GM19035 (cell line): ENCODE data around the gene FGD3.

ENCODE experiments used
- ATAC-seq: cut with Tn5 transposase; IDR thresholded peaks from one replicate; pipeline ENCODE4 v1.9.1; 2021; ENCODE audit not compliant: unreplicated experiment

The FGD3 gene

DNA sequence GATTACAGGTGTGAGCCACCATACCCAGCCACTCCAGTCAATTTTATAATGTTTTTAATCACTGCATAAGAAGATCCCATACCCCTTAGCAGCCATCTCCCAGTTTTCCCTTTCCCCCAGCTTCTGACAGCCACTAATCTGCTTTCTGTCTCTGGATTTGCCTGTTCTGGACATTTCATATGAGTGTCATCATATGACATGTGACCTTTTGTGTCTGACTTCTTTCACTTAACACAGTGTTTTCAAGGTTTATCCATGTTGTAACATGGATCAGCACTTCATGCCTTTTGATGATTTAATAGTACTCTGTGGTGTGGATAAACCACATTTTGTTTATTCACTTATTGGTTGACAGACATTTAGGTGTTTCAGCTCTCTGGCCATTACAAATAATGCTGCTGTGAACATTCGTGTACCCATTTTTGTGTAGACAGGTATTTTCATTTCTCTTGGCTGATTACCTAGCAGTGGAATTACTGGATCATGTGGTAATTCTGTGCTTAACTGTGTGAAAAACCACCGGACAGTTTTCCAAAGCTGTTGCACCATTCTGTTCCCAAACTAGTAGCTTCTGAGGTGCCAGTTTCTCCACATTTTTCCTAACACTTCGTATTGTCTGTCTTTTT is 119.8 kb downstream of the FGD3 start:
- ATAC-seq = no peak

DNA sequence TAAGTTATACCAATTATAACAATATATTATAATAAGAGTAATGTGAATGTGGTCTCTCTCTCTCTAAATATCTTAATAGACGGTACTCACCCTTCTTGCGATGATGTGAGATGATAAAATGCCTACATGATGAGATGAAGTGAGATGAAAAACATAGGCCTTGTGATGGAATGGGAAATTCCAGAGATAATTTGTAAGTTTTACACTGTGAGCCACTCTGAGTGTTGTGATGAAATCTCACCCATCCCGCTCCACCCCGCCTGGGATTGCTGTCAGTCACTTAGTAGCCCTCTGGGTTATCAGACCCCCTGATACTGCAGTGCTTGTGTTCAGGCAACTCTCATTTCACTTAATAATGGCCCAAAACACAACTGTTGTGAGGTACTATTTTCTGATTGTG is 121.6 kb downstream of the FGD3 start:
- ATAC-seq = no peak

DNA sequence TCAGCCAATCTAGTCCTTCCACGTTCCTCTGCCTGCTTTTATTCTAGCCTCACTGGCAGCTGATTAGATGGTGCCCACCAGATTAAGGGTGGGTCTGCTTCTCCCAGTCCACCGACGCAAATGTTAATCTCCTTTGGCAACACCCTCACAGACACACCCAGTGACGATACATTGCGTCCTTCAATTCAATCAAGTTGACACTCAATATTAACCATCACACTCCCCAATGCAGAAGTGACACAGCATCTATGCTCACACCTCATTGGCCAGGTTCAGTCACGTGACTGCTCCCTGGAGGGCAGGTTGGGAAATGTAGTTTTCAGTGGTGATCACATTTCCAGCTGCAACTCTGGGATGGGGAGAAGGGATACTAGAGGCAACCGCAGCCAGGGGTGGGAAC is 124.1 kb downstream of the FGD3 start:
- no peak for ATAC-seq

DNA sequence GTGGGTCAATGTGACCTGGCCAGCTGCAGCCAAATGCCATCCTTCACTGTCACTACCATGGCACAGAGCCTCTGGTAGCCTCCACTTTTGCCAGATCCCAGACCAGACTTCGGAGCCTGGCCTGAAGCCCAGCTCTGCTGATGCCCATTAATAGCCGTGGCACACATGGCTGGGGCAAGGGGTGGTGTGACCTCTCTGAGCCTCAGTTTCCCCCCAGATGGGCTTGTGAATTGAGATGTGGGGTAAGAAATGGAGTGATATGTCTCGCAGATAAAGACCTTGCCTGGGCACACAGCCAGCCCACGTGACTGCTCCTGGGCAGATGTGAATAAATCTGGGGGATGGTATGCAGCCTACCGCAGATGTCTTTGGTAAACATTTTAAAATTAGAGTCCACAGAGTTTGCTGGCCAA is 125.1 kb downstream of the FGD3 start:
- ATAC-seq = no peak

DNA sequence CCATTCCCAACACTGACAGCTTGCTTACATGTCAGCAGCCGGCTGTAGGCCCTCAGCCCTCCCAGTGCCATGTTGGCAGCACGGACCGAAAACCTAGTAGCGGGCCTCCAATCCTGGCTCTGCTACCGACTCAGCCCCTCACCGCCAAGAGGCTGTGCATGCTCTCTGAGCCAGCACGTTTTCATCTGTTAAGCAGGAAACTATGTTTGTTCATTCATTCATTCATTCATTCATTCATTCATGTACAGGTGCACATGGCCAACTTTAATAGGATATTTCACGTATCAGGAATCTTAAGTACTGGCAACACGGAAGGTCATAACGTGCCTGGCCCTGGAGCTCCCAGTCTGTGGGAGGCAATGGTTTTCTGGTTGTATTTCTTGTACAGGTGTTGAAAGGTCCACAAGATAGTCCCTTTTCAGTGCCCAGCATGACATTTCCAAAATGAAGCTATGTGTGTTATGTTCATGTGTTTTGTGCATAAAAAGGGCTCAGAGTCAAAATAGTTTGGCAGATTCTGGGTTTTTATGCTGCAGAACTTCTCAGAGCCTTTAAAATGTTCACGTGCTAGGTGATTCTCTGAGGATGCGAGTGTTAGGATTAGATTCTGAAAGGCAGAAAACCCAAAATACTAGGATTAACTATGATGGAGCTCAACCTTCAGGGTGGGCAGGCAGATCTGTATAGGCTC is 128.9 kb downstream of the FGD3 start:
- no peak for ATAC-seq

DNA sequence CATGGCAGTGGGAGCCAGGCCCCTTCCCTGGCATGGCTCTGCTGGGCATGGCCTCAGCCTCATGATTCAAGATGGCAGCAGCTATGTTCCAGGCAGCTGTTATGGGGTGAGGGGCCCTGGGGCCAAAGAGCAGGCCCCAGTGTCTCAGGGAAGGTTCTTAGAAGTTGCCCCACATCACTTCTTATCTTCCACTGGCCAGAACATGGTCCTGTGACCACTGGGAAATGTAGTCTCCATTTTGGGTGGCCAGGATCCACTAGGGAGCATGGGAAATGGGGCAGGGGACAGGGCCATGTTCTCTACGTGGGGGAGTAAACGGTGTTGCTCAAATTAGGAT is 129.4 kb downstream of the FGD3 start:
- no peak for ATAC-seq

DNA sequence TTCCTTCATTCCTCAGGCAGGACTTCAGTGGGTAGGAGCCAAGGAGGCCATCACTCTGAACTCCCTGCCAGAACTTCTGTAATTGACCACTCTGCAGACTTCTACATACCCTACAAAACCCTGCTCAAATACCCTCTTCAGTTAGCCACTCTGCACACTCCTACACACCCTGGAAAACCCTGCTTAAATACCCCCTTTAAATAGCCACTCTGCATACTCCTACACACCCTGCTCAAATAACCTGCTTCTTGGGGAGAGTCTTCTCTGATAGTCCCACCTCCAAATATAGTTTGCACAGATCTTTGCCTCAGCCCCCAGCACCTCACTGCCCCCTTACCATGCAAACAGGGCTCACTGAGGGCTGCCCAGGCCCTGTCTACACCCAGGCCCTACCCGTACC is 130.0 kb downstream of the FGD3 start:
- ATAC-seq = no peak

DNA sequence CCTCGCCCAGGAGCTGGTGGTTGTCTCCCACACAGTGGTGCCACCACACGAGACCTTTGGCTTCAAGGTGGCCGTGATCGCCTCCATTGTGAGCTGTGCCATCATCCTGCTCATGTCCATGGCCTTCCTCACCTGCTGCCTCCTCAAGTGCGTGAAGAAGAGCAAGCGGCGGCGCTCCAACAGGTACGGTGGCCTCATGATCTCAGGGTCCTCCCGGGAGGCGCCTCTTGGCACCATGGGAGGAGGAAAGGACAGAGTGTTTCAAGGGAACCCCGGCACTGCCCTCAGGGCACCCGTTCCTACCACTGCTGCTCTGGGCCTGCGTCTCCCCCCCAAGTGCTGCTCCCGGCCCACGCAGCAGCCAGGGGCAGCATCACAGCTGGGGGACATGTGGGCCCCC is 130.5 kb downstream of the FGD3 start:
- ATAC-seq = no peak

DNA sequence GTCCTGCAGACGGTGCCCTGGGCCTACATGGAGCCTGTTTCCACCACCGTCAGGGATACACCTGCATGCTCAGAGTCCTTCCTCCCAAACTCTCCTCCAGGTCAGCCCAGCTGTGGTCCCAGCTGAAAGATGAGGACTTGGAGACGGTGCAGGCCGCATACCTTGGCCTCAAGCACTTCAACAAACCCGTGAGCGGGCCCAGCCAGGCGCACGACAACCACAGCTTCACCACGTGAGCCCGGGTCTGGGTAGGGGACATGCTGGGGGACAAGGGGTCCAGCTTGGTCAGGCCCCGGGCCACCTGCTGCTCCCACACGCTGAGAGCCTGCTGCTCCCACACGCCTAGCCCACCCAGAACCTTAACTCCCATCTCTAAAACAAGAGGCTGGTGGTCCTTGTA is 132.0 kb downstream of the FGD3 start:
- ATAC-seq = no peak

DNA sequence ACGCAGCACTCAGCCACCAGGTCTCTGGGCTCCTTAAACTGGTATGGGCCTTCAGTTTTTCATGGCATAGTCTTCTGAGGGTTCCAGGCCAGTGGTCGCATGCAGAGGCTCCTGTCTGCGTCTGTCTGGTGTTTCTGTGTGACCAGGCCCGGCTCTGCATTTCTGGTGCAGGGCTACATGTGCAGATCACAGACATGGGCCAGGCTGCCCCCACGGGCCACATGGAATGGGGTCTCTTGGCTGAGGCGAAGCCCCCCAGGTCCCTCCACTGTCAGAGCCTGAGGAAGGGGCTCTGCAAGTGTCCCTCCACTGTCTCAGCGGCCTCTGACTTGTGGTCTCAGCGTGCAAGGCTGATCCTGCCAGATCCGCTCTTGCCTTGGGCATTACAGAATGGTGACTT is 133.1 kb downstream of the FGD3 start:
- ATAC-seq = no peak

DNA sequence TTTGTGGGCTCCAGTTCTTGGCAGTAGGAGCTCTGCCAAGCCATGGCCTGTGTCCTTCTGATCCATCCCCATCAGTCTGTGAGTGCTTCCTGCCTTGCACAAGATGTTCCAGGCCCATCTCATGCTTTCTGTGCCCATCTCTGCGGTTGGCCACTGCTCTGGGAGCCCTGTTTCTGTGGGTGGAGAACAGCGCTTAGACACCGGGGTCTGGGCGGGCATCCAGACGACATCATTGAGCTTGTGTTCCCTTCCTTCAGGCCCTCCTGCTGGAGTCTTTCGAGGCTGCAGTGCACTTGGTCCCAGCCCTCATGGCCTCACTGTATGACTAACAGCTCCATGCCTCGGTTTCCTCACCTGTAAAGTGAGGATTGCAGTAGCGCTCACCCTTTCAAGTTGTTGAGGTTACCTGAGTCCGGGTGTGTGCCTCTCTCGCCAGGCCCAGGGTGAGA is 133.8 kb downstream of the FGD3 start:
- ATAC-seq = no peak

DNA sequence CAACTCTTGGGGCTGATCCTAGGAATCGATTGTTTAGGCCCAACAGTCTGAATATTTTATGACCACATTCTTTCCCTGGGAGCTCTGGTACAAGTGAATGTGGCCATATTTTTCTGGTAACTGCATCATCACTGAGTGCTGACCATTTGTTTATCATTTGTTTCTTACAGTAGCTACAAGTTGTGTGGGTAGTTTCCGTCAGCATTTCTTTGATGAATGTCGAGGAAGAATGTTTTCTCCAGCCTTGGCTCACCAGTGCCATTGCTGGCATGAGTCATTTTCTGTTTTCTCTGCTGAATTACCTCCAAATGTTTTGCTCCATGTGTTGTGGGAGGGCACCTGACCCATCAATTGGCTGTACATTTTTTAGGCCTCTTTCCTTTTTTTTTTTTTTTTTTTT is 134.6 kb downstream of the FGD3 start:
- ATAC-seq = no peak

DNA sequence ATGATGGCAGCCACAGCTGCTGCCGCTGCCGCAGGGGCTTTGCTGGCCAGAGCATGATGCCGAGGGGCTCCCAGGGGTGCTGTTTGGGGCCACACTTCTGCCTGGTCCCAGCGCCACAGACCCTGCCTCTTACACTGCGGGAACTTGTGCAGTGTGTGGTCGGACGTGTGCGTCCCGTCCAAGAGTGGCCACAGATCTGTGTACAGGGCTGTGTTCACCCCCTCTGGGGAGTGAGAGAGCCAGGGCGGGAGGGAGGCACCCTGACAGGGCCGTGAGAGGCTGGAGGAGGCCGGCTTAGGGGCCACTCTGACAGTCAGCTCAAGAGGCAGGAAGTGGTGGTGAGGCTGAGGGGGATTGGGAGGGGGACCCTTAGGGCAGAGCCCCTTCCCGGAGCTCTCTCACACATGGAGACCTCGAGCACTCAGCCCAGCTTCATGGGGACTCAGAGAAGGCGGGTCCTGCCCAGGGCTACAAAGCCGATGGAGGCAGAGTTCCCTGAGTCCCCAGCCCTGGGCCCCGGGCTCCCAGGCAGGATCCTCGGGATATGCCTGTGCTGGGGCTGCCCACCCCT is 135.6 kb downstream of the FGD3 start:
- ATAC-seq = no peak

DNA sequence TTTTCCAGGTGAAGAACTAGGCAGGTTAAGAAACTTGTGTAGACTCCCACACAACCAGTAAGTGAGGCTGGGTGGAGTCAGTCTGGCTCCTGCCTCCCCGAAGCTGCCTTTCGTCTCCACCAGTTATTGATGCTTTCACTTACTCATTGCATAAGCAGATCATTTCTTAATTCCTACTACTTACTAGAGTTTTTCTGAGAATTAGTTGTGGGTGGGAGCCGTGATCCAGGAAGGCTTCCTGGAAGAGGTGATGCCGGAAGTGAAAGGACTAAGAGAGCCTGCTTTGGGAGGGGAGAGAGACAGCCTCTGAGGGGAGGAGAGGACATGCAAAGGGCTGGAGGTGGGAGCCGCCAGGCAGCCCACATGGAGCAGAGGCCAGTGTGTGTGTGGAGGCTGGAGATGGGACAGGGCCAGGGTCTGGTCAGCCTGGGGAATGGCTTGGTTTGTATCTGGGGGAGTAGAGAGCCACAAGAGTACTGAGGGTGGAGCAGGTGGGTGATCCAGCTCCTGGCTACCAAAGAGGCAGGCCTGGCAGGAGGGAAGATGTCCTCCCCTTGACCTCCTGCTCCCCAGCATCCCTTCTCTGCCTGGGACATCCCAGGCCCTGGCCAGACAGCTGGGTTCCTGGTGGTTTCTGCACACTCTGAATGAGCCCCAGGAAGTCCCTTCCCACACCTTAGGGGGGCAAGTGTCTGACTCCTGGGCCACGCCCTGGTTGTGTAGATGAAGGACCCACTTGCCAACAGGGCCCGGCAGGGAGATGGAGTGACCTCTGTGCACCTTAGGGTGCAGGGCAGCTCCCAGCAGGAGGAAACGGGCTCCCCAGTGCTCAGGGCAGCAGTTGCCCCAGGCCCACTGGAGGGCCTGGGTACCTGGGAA is 136.5 kb downstream of the FGD3 start:
- ATAC-seq = no peak

DNA sequence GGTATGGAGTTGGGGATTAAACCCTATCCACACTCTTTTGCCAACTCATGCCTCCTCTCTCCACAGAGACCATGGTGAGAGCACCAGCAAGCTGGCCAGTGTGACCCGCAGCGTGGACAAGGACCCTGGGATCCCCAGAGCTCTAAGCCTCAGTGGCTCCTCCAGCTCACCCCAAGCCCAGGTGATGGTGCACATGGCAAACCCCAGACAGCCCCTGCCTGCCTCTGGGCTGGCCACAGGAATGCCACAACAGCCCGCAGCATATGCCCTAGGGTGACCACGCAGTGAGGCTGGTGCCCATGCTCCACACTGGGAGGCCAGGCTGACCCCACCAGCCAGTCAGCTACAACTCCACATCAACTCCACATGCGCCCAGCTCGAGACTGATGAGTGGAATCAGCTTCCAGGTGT is 137.2 kb downstream of the FGD3 start:
- no peak for ATAC-seq

DNA sequence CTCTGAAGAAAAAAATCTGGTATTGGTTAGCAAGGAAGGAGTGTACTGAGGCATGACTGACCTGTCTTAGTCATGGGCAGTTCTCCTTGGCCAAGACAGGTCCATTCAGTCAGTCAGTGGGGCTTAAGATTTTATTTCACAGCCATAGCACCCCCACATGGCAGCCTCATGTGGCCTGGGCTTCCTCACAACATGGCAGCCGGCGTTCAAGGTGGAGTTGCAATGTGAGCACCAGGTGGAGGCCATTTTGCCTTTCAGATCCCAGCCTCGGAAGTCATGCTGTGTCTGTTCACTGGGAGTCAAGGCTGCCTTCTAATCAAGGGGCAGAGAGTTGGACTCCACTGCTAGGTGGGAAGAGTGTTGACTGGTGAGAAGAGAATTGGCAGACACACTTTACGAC is 138.4 kb downstream of the FGD3 start:
- no peak for ATAC-seq
